NCI-H2171 treated with DMSO at 0.1 percent for 48 hours (cell line): ENCODE data around the gene FERMT3.

Source experiments
- DNase-seq: peaks from one replicate; lab custom pipeline; 2025; lab: John Stamatoyannopoulos, UW

The FERMT3 gene

GRCh38 chr11:64249563-64250414 lies 43.3 kb downstream of the FERMT3 start:
- DNase-seq, result no peak

- no peak for DNase-seq
Measured at GRCh38 chr11:64250415-64251015, 44.0 kb downstream of the FERMT3 start.

GRCh38 chr11:64251016-64251752 lies 44.7 kb downstream of the FERMT3 start, which contains the start of gene PLCB3:
Gene PLCB3, plus strand, starts transcription at chr11:64251530. Its CDS starts 120 bp downstream, at chr11:64251650.
- peak; percentile 53 for DNase-seq

GRCh38 chr11:64251753-64252002 lies 45.2 kb downstream of the FERMT3 start:
- no peak for DNase-seq

GRCh38 chr11:64252003-64252872 lies 45.7 kb downstream of the FERMT3 start:
- DNase-seq, result no peak

GRCh38 chr11:64253043-64253442 lies 46.5 kb downstream of the FERMT3 start:
- DNase-seq, result no peak

- no peak for DNase-seq
Measured at GRCh38 chr11:64253481-64253880, 47.0 kb downstream of the FERMT3 start.

- no peak for DNase-seq
Measured at GRCh38 chr11:64254326-64254725, 47.8 kb downstream of the FERMT3 start.

- no peak for DNase-seq
Measured at GRCh38 chr11:64255135-64256128, 48.9 kb downstream of the FERMT3 start.

- no peak for DNase-seq
Measured at GRCh38 chr11:64256300-64256699, 49.8 kb downstream of the FERMT3 start.

GRCh38 chr11:64258356-64258755 lies 51.8 kb downstream of the FERMT3 start:
- no peak for DNase-seq

GRCh38 chr11:64258946-64259532 lies 52.5 kb downstream of the FERMT3 start:
- no peak for DNase-seq

- DNase-seq, result no peak
Measured at GRCh38 chr11:64259533-64260067, 53.1 kb downstream of the FERMT3 start.

- no peak for DNase-seq
Measured at GRCh38 chr11:64260147-64260708, 53.7 kb downstream of the FERMT3 start.

GRCh38 chr11:64261556-64262080 lies 55.1 kb downstream of the FERMT3 start:
- no peak for DNase-seq

GRCh38 chr11:64262271-64263002 lies 55.9 kb downstream of the FERMT3 start:
- no peak for DNase-seq

- no peak for DNase-seq
Measured at GRCh38 chr11:64263021-64263946, 56.8 kb downstream of the FERMT3 start.

GRCh38 chr11:64263947-64264317 lies 57.4 kb downstream of the FERMT3 start:
- no peak for DNase-seq
